Kidney glomerular epithelial cell (primary cell): ENCODE measurements around the gene HIC1.

Experiments
- DNase-seq: peaks from one replicate; lab custom pipeline; 2025; lab: John Stamatoyannopoulos, UW

Gene HIC1

DNA sequence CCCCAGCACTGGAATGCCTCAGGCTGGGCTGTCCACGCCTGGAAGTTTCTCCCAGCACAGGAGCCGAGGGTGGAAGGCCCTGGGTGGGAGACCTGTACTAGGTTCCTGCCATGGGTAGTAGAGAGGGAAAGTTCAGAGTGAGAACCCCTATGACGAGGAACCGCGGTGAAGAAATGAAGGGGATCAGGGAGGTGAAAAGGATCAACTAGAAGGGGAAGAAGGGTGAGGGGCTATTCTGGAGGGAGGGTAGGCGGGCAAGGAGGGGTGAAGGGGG, 5.4 kb downstream of the HIC1 start:
- DNase-seq: no peak

DNA sequence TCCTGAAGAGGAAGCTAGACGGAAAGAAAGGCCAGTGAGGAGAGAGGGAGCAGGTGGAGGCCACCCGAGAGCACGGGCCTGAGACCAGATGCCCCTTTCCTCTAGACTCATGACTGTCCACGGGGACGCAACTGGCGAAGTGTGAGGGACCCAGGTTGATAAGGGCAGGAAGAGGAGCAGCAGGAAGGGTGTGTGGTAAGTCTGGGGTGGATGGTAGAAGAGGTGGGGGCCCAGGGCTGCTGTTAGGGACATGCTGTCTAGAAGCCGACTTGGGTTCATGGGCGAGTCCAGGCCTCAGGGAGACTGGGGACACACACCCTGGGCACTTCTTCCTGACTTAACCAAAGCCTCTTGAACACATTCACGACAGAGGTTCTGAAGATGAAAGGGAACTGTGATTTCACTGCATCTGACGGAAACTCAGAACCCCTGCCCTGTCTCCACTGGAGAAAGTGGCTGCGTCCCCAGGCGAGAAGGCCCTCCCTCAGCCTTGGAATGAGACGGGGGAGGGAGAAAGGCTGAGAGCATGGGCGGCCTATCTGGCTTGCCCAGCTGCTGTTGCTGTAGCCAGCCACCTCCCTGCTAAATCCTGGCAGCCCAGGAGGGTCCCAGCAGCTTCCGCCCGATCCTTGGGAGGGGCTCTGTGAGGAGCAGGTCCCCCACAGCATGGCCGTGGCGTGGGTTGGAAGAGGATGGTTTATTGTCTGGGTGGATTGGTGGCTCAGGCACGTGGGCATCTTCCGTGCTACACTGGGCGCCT, 6.0 kb downstream of the HIC1 start:
- no peak for DNase-seq

DNA sequence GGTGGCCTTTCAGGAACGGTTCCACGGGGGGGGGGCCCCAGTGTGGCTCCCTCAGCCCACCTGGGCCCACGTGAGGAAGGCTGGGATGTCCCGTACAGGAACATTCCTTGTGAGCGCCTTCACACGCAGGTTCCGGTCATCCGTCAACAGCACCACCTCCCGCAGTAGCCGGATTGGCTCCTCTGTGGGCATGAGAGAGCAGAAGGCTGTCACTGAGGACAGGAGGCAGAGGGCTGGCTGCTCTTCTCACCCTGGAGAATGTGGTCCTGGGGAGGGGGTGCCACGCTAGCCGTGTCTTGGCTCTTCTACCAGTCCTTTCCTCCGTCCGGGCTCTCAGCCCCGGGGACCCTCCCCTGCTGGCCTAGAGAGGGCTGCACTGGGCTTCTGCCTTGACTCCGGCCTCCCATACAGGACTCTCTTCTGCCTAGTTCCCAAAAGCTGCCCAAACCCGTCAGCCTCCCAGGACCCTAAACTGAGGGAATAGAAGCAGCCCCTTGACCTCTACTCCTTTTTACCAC, 6.6 kb downstream of the HIC1 start:
- DNase-seq: no peak

DNA sequence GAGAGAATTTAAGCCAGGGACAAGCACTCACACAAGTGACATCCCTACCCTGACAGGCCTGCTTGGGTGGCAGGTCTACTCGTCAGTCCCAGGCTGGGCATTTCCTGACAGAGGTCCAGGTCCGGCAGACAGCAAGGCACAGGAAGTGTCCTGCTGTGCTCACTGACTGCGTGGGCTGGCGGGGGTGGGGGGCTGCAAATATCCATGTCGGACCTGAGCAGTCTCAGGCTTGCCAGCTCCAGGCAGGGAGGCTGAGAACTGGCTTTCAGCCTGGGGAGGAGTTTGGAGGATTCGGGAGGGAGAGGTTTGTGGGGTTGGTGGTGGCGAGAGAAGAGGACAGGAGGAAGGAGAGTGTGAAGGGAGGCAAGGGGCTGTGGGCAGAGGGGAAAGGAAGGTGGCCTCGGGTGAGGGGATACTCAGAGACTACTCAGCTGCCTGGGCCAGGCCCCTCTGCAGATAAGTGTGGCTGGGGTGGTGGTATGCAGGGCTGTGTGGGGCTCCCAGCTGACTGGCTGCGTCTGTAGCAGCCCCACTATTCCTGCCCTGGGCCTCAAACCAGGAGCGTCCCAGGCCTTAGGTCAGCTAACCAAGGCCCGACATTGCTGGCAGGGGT, 7.8 kb downstream of the HIC1 start:
- DNase-seq: no peak

DNA sequence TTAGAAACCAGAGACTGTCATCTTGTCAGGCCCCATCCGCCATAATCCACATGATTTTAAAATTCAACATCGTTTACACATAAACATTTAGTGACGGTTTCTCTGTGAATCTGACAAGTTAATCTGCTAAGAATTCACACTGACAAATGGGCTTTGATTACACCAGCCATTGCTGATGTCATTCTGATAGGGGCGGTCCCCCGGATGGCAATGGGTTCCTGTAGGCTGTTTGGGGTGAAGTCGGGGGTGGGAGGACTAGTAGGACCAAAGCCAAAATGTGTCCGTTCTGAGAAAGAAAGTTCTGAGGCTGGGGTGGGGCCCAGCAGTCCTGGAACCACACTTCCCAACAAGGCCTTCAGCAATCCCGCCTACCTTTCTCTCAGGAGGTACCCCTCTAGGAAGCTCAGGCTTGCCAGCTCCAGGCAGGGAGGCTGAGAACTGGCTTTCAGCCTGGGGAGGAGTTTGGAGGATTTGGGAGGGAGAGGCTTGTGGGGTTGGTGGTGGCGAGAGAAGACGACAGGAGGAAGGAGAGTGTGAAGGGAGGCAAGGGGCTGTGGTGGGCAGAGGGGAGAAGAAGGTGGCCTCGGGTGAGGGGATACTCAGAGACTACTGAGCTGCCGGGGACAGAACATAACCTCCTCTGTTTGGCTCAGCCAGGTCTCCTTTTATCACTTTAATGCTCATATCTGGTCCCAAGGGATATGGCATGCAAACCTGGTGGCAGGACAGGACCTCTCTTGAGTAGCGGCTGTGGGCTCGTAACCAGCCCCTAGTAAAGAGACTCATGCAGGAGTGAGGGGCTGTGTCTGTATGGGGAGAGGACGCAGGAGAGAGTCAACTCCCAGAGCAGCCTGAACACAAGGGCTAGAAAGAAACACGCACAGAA, 8.6 kb downstream of the HIC1 start:
- no peak for DNase-seq

DNA sequence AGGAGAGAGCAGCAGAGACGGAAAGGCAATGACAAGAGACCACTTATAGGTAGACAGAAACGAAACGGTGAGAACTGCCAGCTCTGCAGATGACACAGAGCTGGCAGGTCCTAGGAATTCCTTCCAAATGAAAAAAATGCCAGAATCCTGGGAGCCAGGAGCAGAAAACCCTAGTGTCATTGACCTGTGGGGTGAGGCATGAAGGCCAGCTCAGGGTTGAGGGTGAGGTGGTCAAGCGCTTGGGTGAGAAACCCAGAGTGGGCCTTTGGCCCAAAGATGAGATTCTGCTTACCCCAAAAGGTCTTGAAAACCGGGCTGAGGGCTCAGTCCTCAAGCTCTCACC, 9.2 kb downstream of the HIC1 start:
- DNase-seq: no peak

DNA sequence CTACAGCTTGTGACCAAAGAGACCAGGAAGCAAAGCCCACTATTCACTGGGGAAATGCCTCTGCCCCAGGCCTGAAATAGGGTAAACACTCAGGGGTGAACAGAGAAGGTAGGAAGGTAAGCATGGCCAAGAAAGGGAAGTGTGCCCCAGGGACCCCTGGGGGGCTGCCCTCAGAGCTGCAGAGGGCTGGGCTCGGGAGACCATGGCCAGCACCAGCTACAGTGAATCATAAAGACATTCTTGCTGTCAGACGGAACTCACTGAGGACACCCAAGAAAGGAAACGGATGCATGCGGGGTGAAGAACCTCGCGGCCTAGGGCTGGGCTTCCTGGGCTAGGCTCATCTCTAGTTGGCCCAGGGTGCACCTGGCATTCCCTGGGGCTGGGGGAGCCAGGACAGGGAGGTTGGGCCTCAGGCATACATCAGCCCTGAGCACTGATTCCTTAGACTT, 9.6 kb downstream of the HIC1 start:
- no peak for DNase-seq

DNA sequence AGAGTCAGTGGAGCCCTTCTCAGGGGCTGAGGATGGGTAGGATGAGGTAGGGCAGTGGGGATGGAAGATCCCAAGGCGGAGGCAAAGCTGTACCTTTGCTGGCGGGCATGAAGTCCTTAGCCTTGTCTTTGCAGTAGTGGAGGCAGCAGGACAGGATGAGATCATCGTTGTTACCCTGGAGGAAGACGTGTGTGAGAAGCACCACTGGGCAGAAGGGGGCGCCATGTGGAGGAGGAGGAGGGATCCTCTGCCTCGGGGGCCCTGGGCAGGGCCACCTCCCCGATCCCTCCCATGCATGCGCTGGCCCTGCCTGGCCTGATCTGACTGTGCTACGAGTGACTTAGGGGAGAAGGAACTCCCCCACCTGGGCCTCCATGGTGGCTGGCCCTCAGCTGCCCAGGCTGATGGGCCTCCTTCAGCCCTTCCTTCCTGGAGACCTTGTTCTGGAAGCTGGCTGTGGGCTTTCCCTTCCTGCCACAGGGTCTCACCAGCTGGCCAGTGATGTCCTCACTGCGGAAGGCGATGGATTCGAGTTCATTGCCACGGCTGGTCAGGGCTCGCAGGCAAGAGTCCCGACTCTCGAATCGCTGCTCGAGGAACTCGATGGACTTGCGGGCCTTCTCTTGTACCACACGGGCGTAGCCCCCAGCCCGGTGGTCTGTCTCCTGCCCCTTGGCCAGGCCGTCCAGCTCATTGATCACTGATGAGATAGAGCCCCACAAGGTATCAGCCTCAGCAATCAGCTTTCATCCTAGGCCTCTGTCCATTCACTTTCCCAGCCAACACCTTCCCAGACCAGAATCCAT, 10.3 kb downstream of the HIC1 start:
- DNase-seq: no peak

DNA sequence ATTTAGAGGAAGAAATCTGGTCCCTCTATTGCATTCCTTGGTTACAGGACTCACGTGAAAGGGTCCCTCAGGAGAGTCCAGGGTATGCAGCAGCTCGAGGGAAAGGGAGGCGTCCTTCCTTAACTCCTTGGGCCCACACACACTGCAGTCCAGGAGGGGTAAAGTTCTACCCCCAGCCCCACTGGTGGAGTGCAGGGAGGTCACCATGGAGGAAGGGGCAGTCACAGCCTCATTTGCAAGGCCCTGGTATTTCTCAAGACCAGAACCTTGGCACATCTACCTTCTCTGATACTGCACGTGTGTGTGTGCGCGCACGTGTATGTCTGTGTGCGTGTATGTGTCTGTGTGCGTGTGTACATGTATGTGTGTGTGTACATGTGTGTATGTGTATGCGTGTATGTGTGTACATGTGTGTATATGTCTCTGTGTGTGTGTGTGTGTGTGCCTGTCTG, 11.1 kb downstream of the HIC1 start:
- DNase-seq: no peak

DNA sequence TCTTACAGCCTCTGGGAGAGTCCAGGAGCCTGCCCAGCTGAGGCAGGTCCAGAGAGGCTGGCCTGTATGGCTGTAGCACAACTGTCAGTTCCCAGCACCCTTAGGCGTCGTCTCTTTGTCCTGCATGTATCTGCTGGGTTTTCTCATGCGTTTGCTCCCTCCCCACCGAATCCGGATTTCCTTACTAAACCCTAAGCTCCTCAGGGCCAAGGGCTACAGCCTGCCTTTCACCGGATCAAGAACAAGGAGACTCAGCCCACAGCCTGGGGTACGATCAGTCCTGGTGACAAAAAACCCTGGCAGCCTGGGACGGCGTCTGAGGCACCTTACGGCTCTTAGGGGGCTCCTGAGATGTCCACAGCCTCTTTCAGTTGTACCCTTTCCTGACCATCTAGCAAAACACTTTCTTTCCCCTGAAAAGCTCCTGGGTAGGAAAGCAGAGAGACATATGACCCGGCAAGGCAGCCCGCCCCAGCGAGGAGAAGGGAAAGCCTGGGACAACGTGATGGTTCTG, 12.2 kb downstream of the HIC1 start:
- DNase-seq: no peak

DNA sequence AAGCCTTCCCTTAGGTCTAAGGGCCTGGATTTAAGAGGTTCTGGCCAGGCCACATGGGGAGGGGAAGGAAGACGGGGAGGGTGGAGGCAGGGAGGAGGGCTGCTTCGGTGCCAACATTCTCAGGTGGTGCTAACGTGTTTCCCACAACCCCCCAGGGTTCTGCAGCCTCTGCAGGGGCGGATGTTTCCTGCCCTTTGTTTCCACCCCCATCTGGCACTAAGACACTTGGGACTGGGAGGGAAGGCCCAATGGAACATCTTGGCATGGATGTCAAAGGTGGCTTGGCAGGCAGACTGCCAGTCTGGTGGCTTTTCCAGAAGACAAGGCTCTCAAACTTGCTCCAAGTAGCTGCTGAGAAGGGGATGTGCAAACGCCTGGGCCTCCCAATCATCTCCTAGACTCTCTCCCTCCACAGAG, 12.7 kb downstream of the HIC1 start:
- DNase-seq: no peak

DNA sequence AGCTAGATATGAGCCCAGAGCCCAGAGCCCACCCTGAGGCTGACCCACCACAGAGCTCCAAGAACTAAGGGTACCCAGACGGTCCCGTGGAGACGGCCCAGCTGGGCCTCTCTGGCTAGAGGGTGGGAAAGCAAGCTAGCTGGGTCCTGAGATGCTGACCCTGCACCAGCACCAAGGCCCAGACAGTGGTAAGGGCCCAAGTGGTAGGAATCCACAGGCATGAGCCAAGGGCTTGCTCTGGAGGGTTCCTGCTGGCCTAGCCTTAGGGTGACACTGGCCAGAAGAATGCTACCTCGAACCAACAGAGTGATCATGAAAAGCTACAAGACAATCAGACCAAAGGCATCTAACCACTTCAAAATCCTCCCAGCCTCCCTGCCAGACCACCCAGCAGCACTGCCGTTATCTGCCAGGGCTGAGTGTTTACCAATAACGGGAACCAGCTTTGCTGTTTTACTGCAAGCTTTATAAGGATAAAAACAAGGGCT, 13.2 kb downstream of the HIC1 start:
- no peak for DNase-seq

DNA sequence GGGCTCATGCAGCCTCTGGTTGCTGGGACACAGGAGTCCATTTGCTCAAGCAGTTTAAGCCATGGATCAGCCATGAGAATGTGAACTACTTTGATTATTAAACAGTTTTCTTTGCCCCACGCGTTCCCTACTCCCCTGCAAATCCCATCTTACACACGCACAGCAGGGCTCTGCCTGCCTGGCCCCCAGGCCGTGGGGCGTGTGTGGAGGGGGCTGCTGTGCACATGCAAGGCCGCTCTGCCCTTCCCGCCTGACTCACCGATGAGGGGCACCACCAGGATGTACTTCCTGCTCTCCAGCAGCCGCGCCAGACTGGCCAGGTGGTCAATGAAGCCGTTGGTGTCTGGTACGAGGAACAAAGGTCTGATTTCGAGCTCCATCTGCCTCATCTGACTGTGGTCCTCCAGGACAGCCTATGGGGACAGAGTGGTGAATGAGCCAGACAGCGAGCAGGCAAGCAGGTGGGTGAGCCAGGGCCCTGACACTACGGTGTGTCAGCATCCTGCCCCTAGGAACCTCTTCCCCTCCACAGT, 13.7 kb downstream of the HIC1 start:
- no peak for DNase-seq

DNA sequence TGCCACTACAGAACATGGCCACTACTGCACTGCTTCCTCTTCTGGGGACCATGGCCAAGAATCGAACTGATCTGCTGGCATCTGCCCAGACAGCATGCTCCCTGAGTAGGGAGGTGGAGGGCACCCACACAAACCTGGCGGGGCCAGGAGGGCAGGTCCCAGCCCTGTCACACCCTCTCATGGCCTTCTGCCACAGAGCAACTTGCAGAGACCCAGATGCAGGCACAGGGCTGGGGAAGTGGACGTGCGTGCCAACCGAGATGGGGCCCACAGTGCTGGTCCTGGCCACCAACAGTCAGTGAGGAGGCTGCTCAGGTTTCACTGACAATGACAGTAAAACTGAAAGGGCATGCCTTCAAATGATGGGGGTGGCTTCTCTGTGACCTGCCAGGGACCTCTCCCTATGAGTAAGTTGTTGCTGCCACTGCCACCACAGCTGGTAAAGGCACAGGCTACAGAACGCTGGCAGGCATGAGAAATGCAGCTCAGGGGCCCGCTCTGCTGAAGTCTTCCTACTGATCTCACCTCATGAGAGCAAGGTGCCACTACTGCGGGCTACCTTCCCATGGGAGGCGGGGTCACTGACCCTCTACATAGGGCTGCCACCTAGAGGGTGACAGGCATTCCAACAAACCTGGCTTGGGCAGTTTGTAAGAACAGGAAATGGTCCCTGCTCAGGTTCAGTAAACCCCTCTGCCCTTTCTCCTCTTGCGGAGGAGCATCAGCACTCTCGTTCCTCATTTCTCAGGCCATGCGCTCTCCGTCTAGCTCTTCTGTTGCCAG, 15.5 kb downstream of the HIC1 start:
- no peak for DNase-seq

DNA sequence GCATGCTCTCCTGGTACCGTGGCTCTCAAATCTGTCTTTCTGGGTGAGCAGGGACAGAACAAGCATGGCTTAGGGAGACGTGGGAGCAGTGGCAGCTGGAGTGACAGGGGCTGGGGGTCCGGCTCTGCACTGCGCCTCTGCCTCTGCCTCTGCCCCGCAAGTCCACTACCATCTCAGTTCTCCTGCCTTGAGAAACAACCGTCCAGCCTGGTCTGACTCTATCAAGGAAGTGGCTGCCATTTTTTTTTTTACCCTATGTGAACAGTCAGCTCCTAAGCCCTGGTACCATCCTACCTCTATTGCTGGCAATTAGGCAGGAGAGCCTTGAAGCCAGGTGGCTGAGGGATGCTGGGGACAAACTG, 16.1 kb downstream of the HIC1 start:
- DNase-seq: no peak

DNA sequence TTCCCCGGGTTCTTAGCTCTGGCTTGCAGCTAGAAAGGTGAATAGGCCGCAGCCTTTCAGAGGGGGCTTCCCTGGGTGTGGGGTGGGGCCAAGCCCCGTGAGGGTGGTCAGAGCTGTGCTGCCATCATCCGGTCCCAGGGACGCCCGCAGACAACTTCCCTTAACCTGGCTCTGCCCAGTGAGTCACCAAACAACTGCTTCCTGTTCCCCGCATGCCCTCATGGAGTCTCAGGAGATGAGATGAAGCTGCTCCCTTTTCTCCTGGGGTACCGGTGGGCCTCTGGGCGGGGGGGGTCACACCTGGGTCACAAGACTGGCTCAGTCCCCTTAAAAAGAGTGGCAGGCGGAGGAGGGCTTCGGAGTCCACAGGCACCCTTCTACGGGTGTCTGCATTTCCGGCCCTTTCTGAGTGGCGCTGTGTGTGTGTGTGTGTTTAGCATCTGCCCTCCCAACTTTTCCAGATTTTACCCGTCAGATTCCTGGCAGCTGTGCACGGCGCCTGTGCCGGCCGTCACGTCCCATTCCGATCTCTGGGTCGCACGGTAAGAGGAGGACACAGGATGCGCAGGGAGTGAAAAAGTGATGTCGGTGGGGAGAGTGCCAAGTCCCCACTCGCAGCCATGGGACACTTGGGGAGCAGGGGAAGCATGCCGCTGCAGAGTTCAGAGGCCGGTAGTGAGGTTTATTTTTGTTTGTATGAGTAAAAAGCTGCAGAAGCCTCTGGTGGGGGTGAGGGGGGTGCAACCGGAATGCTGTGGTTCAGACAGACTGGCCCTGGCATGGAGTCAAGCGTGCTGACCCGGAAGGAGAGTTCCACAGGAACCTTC, 16.8 kb downstream of the HIC1 start:
- no peak for DNase-seq

DNA sequence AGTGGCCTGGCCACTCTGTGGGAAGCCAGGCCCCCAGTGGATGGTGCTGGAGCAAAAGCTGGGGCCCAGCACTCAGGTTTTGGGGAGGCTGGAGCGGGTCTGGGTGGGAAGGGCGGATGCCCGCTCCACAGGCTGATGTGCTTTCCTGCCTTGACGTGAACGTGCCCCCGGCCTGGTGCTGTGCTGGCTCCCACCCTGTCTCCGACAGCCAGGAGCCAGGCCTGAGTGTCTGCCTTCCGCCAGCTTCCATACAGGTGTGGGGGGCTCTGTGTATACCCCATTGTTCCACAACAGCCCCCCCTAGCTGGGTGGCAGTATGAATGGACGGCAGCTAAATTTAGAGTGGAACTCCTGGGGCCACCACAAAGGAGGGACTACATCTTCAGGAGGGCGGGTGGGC, 20.0 kb downstream of the HIC1 start:
- DNase-seq: no peak

DNA sequence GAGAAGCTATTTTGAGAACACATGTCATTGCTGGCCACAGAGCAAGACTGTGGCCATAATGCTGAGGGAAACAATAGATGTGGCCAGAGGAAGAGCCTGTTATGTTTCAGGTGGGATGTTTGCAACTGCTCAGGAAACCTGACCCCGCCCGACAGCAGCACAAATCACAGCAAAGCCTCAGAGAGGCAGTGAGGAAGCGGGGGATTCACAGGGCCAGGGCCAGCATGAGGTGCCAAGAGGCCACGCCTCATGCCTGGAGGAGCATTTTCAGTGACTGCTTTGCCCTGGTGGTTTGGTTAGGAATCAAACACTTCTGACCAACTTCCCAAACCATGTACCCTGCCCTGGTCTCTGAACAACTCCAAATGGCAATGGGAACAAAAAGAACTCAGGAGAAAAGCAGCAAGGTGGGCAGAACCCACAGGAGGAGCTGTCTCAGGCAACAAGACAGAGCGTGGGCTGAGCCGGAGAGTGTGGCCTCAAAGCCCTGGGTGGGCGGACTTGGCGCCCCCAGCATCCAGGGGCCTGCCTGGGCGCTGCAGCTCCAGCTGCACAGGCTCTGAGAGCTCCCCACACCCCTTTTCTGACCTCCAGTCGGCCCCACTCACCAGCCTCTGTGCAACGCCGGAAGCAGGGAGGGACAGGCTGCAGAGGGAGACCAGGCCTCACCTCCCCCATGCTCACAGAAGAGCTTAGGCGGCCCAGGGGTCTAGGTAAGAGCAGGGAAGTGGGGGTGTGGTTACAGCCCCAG, 20.6 kb downstream of the HIC1 start:
- DNase-seq: no peak
